ENCODE results near the gene ORAI3. TPM values are rescaled to one million over a fixed set of nuclear protein-coding genes. Genes with fewer than 3 reads are reported as not detected.

The ORAI3 gene
- polyA plus RNA-seq, 1 experiment = 23.7 TPM

- H3K27me3 ChIP-seq (ENCODE audit: control insufficient read depth, insufficient read depth, low read length) = no peaks in the 10 kb centered on the region
- peak overlapping the region; percentile 53 for H3K4me3 ChIP-seq (ENCODE audit: low read depth, low read length)
- TF ChIP-seq, protein P1, sequence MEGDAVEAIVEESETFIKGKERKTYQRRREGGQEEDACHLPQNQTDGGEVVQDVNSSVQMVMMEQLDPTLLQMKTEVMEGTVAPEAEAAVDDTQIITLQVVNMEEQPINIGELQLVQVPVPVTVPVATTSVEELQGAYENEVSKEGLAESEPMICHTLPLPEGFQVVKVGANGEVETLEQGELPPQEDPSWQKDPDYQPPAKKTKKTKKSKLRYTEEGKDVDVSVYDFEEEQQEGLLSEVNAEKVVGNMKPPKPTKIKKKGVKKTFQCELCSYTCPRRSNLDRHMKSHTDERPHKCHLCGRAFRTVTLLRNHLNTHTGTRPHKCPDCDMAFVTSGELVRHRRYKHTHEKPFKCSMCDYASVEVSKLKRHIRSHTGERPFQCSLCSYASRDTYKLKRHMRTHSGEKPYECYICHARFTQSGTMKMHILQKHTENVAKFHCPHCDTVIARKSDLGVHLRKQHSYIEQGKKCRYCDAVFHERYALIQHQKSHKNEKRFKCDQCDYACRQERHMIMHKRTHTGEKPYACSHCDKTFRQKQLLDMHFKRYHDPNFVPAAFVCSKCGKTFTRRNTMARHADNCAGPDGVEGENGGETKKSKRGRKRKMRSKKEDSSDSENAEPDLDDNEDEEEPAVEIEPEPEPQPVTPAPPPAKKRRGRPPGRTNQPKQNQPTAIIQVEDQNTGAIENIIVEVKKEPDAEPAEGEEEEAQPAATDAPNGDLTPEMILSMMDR (IDR thresholded peaks at IDR 0.05; ENCODE audit: low read depth, low read length) = no peak
- no peak overlapping the region for H3K27ac ChIP-seq (ENCODE audit: low read depth, low read length)
- DNase-seq (ENCODE audit: low read depth, low spot score) = no peak
- CTCF ChIA-PET = interaction anchor here (0.5 to 4.4 kb wide), 14 partner anchors 8 to 887 kb away, joined by 3 to 32 read pairs (median 4); partner anchors contain the start of gene ZNF843
- POLR2A ChIA-PET = interaction anchor here (0.6 to 2.0 kb wide), 6 partner anchors 88 to 460 kb away, joined by 3 to 11 read pairs (median 6); partner anchors contain the start of genes FUS, KAT8, ZNF646 and ZNF668
- H3K9me3 ChIP-seq (ENCODE audit: control insufficient read depth, insufficient read depth, low read length) = no peaks in the 10 kb centered on the region; the same call in 1 of the 2 replicates
Observed at GRCh38 chr16:30985401-30986128, 36.7 kb downstream of the ORAI3 start.

- no peaks in the 10 kb centered on the region for H3K27me3 ChIP-seq (ENCODE audit: control insufficient read depth, insufficient read depth, low read length)
- no peaks in the 10 kb centered on the region; the same call in 1 of the 2 replicates for H3K9me3 ChIP-seq (ENCODE audit: control insufficient read depth, insufficient read depth, low read length)
- POLR2A ChIA-PET = interaction anchor here (0.6 to 2.0 kb wide), 5 partner anchors 88 to 459 kb away, joined by 4 to 11 read pairs (median 6); partner anchors contain the start of genes FUS, KAT8, ZNF646 and ZNF668
- CTCF ChIA-PET = interaction anchor here (0.5 to 3.4 kb wide), 6 partner anchors 7 to 886 kb away, joined by 4 to 32 read pairs (median 8); no protein-coding TSS in a partner anchor
- no peak overlapping the region for H3K27ac ChIP-seq (ENCODE audit: low read depth, low read length)
- TF ChIP-seq, protein P1 (IDR thresholded peaks at IDR 0.05; ENCODE audit: low read depth, low read length) = no peak
- H3K4me3 ChIP-seq (ENCODE audit: low read depth, low read length) = no peak overlapping the region
- DNase-seq (ENCODE audit: low read depth, low spot score) = no peak
Observed at GRCh38 chr16:30986129-30986991, 37.5 kb downstream of the ORAI3 start.

DNA sequence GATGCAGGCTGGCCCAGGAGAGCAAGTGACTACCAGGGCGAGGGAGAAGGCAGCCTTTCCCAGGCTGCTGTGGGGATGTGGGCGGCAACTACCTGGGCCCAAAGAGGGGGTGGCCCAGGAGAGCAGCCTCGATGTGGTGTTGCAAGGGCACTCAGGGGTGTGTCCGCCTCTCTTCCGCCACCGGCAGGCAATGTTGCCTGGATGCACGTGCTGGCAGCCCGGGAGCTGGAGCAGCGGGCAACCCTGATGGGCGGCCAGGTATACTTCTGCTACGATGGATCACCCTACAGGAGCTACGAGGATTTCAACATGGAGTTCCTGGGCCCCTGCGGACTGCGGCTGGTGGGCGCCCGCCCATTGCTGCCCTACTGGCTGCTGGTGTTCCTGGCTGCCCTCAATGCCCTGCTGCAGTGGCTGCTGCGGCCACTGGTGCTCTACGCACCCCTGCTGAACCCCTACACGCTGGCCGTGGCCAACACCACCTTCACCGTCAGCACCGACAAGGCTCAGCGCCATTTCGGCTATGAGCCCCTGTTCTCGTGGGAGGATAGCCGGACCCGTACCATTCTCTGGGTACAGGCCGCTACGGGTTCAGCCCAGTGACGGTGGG, 38.8 kb downstream of the ORAI3 start:
- Histone ChIP-seq H3K4me3 (ENCODE audit: low read depth, low read length) (no peak overlapping the region), H3K27ac (ENCODE audit: low read depth, low read length) (no peak overlapping the region), H3K9me3 (ENCODE audit: control insufficient read depth, insufficient read depth, low read length) (no peaks in the 10 kb centered on the region; the same call in 1 of the 2 replicates), H3K27me3 (ENCODE audit: control insufficient read depth, insufficient read depth, low read length) (no peaks in the 10 kb centered on the region)
- ChIA-PET CTCF (no interaction called here), POLR2A (no interaction called here)
- TF ChIP-seq, protein P1 (IDR thresholded peaks at IDR 0.05; ENCODE audit: low read depth, low read length) = no peak
- DNase-seq (ENCODE audit: low read depth, low spot score) = no peak

- TF ChIP-seq, protein P1 (IDR thresholded peaks at IDR 0.05; ENCODE audit: low read depth, low read length) = no peak
- H3K27me3 ChIP-seq (ENCODE audit: control insufficient read depth, insufficient read depth, low read length) = no peaks in the 10 kb centered on the region
- CTCF ChIA-PET = no interaction called here
- no peak overlapping the region for H3K27ac ChIP-seq (ENCODE audit: low read depth, low read length)
- no peak overlapping the region for H3K4me3 ChIP-seq (ENCODE audit: low read depth, low read length)
- POLR2A ChIA-PET = no interaction called here
- H3K9me3 ChIP-seq (ENCODE audit: control insufficient read depth, insufficient read depth, low read length) = no peaks in the 10 kb centered on the region; the same call in 1 of the 2 replicates
- no peak for DNase-seq (ENCODE audit: low read depth, low spot score)
Observed at GRCh38 chr16:30989469-30990047, 40.7 kb downstream of the ORAI3 start.

All from AG04450 (cell line).